DND-41 (cell line): ENCODE measurements around the gene DIRAS3.
"Not testable (repeated sequence)": the region's sequence is repeated elsewhere in the genome, so short reads cannot be mapped to it uniquely, and the experiment has no call there.

Experiments
- CTCF ChIP-seq: IDR thresholded peaks from 2 replicates; pipeline ENCODE4 v1.5.1; 2012; ENCODE audit warnings: borderline replicate concordance, low read length, moderate library complexity, mild to moderate bottlenecking; ENCODE audit not compliant: poor library complexity, severe bottlenecking; ENCODE audit errors: extremely low read depth
- EZH2 ChIP-seq: IDR thresholded peaks from 3 replicates; pipeline ENCODE4 v1.6.1; 2012; ENCODE audit warnings: borderline replicate concordance, low read depth, mild to moderate bottlenecking, moderate library complexity, low read length, inconsistent platforms; ENCODE audit not compliant: severe bottlenecking

DNA sequence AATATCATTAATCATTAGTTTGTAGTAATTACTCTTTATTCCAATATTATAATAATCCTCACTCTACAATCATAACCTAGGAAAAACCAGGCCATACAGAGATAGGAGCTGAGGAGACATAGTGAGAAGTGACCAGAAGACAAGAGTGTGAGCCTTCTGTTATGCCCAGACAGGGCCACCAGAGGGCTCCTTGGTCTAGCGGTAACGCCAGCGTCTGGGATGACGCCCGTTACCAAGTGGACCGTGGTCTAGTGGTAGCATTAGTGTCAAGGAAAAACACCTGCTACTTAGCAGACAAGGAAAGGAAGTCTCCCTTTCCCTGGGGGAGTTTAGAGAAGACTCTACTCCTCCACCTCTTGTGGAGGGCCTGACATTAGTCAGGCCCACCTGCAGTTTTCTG lies 7.6 kb upstream of the DIRAS3 start:
- not testable (repeated sequence) for TF ChIP-seq CTCF, EZH2
